Fibroblast of skin of right quadriceps (primary cell): ENCODE results near the gene ZC3H15.
"Not testable (repeated sequence)": the region's sequence is repeated elsewhere in the genome, so short reads cannot be mapped to it uniquely, and the experiment has no call there.

ENCODE experiments used
- DNase-seq: peaks from one replicate; pipeline ENCODE4 v3.0.0-alpha.2; 2013

Gene ZC3H15

DNA sequence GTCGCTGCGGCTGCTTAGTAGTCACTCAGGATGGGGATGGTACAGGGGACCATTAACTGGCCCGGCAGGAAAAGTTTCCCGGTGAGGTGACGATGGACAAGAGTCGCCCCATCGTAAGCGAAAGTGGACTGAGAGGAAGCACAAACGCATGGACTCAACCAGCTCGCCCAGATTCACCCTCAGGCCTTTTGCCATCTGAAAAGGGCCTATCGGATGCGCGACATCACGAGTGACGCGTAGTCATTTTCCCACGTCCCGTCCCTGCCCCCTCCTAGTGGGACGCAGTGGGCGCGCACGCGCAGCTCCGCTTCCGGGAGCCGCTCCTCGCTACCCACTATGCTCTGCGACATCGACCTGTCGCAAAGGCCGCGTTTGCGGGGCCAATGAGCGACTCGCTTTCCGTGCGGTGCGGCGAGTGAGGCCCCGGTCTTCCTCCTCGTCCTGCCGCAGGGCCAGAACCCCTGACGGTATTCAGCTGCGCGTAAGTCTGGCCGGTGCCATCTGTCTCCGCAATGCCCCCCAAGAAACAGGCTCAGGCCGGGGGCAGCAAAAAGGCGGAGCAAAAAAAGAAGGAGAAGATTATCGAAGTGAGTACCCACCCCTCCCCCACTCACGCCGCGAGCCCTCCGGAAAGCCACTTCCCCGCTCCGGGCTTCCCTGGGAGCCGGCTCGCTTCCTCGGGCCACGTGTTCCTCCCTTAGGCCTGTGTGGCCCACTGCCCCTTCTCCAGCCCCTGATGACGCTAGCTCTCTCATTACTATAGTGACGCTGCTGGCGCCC, at the start of gene ZC3H15:
TSS of gene ZC3H15 (plus strand) at position 390 of the 780 bp plus-strand sequence. CDS start at position 513, 123 bp downstream.
- peak; percentile 97 for DNase-seq

GRCh38 chr2:186437719-186438118, 48.3 kb upstream of the ZC3H15 start:
- no peak for DNase-seq

DNA sequence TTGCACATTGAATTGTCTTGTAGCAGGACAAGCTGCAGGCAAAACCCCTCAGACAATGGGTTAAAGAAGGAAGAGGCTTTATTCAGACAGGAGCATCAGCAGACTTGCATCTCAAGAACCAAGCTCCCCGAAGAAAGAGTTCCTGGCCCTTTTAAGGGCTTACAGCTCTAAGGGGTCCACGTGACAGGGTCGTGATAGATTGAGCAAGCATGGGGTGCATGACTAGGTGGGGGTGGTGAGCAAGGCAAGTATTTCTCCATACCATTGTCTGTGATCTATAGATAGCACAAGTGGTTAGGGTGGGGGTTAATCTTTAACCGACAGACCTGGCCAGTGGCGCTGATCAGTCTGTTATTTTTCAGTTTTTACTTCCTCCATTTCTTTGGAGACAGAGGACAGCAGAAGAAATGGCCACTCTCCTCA, 46.4 kb upstream of the ZC3H15 start:
- not testable (repeated sequence) for DNase-seq

DNA sequence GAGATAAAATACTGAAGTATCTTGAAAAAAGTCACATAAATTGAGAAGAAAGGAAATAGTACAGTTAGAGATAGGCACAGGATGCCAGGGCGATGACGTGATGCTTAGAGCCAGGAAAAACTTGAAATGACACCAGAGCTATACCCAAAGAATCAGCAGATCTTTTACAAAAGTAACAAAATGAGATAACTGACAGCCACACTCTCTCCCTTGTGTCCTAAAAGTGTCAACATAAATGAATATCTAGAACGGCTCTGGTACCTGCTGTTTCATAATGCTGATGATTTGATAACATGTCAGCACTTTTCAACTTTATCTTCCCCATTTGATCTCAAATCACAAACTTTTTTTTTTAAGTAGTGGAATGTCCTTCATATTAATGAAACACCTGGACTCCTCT, 45.6 kb upstream of the ZC3H15 start:
- DNase-seq = no peak

GRCh38 chr2:186442885-186443284, 43.2 kb upstream of the ZC3H15 start:
- no peak for DNase-seq

GRCh38 chr2:186443851-186444250, 42.2 kb upstream of the ZC3H15 start:
- DNase-seq = no peak

- DNase-seq = no peak
These were observed 40.6 kb upstream of the ZC3H15 start for GRCh38 chr2:186445506-186445905.

DNA sequence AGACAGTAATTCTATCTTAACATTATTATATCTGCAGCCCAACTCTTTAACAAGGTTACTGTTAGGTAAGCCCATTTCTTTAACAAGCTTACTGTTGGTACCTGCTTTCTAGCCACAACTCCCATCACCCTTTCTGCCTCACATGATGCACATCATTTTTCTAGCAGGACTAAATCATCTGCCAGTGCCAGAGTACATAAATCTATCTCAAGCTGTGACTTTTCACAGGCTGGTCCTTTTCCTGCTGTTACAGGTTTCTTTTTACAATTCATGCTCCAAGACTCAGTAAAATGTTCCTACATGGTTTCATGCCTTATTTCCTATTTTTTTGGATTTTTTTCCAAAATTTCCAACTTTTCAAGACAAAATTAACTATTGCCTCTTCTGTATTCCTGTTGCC, 30.4 kb upstream of the ZC3H15 start:
- DNase-seq = no peak

- peak; percentile 83 for DNase-seq
These were observed 29.1 kb upstream of the ZC3H15 start for GRCh38 chr2:186456941-186457340.

- no peak for DNase-seq
These were observed 28.2 kb upstream of the ZC3H15 start for GRCh38 chr2:186457908-186458307.

- peak; percentile 17 for DNase-seq
These were observed 27.1 kb upstream of the ZC3H15 start for GRCh38 chr2:186459009-186459408.

- peak; percentile 5 for DNase-seq
These were observed 25.6 kb upstream of the ZC3H15 start for GRCh38 chr2:186460465-186460864.

DNA sequence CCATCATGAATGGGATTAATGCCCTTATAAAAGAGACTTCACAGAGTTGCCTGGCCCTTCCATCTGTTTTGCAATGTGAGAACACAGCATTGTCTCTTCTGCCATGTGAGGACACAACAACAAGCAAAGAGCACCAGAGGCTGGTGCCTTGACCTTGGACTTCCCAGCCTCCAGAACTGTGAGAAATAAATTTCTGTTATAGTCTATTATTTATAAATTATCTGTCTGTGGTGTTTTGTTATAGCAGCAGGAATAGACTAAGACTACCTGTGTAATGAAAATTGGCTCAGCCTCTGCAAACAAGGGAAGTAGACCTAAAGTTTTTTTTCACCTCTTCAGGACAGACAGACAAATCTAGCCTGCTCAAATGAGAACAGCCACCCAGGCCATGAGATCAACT, 19.3 kb upstream of the ZC3H15 start:
- DNase-seq = no peak

DNA sequence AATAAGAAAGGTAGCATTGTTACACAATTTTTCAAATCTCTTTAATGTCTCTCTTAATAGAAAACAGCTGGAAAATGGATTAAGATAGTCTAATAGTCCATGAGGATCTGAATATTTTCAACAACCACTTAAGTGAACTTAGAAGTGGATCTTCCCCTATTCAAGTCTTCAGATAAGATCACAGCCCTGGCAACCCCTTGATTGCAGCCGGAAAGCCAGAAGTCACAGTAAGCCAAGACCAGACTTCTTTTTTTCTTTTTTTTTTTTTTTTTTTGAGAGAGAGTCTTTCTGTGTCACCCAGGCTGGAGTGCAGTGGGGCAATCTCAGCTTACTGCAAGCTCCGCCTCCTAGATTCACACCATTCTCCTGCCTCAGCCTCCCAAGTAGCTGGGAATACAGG, 18.6 kb upstream of the ZC3H15 start:
- DNase-seq = no peak

DNA sequence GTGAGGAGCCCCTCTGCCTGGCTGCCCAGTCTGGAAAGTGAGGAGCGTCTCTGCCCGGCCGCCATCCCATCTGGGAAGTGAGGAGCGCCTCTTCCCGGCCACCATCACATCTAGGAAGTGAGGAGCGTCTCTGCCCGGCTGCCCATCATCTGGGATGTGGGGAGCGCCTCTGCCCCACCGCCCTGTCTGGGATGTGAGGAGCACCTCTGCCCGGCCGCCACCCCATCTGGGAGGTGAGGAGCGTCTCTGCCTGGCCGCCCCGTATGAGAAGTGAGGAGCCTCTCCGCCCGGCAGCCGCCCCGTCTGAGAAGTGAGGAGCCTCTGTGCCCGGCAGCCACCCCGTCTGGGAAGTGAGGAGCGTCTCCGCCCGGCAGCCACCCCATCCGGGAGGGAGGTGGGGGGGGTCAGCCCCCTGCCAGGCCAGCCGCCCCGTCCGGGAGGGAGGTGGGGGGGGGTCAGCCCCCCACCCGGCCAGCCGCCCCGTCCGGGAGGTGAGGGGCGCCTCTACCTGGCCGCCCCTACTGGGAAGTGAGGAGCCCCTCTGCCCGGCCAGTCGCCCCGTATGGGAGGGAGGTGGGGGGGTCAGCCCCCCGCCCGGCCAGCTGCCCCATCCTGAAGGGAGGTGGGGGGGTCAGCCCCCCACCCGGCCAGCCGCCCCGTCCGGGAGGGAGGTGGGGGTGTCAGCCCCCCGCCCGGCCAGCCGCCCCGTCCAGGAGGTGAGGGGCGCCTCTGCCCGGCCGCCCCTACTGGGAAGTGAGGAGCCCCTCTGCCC, 13.2 kb upstream of the ZC3H15 start:
- DNase-seq = not testable (repeated sequence)

GRCh38 chr2:186474239-186474638, 11.8 kb upstream of the ZC3H15 start:
- not testable (repeated sequence) for DNase-seq

DNA sequence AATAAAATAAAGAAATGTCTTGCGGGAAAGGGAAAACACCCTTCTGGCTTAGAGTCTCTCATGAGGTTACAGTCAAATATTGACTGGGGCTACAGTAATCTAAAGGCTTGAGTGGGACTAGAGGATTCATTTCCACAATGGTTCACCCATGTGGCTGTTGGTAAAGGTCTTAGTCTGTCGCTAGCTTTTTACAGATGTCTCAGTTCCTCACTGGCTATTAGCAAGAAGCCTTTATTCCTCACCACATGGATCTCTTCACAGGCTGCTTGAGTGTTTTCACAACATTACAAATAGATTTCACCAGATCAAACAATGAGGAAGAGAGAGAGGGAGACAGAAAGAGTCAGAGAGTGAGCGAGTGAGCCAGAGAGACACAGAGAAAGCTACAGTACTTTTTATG, 8.3 kb upstream of the ZC3H15 start:
- no peak for DNase-seq

DNA sequence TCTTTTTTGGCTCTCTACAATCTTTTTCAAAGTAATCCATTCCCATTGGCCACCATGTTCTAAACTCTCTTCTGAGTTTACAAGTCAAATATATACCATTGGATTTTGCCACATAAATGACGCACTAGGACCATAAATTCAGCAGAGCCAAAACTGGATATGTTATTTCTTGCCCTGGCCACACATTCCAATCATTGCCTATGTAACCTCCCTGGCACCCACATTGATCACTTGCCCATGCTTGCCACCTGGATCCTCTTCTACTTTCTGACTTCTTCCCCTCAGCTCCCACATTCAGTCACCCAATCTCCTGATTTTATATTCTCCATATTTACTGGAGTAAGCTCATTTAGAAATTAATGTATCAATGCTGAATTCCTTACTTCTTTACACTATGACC, 5.1 kb upstream of the ZC3H15 start:
- DNase-seq = no peak

- no peak for DNase-seq
These were observed 1.9 kb upstream of the ZC3H15 start for GRCh38 chr2:186484062-186484735.

DNA sequence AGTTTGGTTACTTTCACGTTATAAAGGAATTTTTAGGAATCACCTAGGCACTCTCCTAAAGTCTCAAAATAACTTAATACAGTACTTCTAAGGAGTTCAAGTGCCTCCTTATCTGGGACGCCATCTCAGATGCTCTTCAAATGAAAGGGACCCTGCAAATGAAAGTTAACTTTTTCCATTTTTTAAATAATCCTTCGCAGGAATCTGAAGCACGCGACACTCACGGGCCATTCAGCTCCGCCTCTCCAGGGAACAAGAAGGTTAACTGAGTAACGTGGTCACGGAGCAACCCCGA, 537 bp upstream of the ZC3H15 start:
- DNase-seq = no peak

GRCh38 chr2:186486651-186487647, 889 bp downstream of the ZC3H15 start:
- DNase-seq = peak; percentile 23

DNA sequence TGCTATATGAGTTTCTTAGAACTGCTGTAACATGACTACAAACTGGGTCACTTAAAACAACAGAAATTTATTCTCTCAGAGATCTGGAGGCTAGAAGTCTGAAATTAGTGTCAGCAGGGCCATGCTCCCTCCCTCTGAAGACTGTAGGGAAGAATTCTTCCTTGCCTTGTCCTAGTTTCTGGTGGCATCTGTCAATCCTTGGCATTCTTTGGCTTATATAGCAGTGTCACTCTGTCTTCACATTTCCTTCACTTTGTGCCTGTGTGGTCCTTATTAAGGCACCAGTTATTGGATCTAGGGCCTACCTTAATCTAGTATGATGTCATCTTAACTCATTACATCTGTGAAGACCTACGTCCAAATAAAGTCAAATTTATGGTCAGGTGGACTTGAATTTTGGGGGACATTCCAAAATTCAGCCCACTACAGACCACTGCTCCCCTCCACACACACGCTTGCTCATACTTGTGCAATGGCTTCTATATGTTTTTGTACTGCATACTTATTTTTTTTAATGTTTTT, 7.6 kb downstream of the ZC3H15 start:
- DNase-seq = no peak
